NCI-H69 (cell line): ENCODE measurements around the gene PODXL2.

Experiments
- DNase-seq: peaks from one replicate; lab custom pipeline; 2025; lab: John Stamatoyannopoulos, UW

Gene PODXL2, protein sequence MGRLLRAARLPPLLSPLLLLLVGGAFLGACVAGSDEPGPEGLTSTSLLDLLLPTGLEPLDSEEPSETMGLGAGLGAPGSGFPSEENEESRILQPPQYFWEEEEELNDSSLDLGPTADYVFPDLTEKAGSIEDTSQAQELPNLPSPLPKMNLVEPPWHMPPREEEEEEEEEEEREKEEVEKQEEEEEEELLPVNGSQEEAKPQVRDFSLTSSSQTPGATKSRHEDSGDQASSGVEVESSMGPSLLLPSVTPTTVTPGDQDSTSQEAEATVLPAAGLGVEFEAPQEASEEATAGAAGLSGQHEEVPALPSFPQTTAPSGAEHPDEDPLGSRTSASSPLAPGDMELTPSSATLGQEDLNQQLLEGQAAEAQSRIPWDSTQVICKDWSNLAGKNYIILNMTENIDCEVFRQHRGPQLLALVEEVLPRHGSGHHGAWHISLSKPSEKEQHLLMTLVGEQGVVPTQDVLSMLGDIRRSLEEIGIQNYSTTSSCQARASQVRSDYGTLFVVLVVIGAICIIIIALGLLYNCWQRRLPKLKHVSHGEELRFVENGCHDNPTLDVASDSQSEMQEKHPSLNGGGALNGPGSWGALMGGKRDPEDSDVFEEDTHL

DNA sequence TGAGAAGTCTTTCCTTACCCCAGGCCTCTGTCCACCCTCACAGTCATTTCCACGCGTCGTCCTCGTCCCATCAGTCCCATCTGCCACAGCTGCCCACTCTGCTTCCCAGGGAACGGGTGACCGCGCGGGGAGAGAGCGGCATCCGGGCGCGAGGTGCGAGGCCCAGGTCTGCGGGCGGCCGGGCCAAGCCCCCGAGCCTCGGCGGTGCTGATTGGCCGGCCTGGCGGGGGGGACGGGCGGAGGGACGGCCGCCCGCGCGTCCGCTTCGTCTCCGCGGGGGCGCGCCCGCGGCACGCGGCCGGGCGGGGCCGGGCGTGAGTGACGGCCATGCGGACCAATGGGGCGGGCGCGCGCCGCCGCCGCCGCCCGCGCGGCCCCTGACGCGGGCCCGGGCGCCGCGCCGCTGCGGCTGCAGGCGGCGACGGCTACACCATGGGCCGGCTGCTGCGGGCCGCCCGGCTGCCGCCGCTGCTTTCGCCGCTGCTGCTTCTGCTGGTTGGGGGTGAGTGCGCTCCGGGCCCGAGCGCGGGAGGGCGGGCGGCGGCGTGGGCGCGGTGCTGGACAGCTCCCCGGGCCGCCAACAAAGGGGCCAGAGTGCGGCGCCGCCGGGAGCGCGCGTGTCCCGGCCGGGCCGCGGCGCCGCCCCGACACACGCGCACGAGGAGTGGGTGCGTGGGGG lies at the start of gene PODXL2:
Gene PODXL2 (plus strand): TSS at position 398 of the 679 bp plus-strand sequence. CDS start 35 bp downstream, at position 433.
- DNase-seq: peak; percentile 84

DNA sequence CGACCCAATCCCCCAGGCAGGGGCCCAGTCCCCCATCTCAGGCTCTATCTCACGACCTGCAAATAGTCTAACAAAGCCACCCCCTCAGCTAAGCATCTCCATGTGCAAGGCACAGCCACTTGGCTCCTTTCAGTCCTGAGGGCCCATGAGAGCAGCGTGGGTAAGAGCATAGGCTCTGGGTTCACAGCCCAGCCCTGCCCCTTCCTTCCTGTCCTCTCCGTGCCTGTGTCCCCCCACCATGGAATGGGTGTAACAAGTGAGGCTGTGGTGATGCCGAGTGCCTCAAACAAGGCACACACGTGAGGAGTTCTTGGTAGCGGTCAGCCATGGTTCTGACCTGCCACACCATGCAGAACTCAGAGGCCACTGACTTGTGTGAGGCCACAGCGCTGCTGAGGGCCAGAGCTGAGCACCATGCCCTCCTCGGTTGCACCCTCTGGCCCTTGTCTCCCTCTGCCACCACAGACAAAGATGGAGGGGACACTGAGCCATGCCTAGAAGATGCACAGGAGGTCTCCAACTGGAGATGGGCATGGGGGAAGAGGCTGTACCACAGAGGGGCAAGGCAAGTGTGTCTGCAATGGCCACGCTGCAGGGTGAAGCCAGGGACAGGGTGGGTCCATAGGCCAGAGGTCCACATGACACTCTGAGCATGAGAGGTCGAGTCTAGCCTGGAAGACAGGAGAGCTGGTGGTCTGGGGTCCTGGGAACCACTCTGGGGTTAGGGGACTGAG lies 48.5 kb upstream of the PODXL2 start:
- DNase-seq: no peak

DNA sequence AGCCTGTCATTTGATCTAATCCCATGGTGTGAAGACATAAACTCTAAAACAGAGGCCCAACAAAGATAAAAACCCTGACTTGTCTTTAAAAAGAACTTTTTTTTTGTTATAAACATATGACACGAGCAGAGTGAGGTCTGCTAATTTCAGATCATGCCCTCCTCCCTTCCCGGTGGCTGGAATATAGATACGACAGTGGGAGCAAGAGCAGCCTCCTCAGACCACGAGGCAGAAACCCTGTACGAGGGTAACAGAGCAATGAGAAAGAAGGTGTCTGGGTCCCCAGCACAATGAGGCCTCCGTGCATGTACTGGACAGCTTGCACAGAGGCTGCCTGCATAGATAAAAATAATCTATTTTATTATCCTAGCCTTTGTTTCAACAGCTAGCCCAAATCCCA lies 44.3 kb upstream of the PODXL2 start:
- DNase-seq: no peak

DNA sequence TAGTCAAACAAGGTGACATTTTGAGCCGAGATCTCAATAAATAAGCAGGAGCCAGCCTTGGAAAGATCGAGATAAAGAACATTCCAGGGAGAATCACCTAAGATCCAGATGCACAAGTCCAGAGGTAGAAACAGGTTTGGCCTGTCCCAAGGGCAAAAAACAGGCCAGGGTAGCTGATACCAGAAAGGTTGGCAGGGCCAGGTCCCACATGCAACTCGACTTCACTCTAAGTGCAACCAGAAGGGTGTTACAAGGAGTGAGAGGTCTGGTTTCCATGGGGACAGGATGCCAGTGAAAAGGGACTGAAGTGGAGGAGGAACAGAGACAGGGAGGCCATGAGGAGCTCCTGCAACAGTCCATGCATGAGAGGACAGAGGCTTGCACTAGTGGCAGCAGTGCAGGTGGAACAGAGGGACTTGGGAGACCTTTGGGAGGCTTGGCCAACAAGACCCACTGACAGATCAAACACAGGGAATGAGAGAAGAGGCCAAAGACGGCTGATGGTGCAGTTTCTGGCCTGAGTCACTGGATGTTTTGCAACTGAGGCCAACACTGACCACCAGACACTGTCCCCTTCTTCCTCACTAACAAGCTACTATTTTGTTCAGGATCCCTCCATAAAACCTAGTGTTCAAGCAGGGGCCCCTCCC lies 43.7 kb upstream of the PODXL2 start:
- no peak for DNase-seq

DNA sequence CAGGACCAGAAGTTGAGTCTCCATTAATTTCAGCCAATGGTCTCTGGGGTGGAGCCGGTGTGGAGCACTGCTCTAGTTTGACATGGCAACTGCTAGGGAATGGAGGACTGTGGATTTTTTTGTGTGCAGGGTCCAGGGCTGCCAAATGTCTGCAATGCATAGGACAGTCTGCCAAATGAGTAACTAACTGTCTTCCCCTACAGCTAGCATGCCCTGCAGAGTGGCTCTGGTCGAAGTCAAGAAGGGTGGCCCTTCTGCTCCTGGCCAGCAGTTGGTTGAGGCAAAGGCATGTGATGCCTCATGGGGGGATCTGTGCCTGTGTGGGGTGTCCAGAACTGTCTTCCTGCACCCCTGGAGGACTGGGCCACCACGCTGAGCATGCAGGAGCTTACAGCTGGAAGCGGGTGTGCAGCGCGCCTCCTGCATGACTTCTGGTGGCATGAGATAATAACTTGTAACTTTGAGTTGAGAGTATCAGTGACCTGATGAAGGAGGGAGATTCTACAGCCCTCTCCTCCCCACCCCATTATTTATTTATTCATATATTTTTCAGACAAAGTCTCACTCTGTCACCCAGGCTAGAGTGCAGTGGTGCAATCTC lies 43.1 kb upstream of the PODXL2 start:
- no peak for DNase-seq

DNA sequence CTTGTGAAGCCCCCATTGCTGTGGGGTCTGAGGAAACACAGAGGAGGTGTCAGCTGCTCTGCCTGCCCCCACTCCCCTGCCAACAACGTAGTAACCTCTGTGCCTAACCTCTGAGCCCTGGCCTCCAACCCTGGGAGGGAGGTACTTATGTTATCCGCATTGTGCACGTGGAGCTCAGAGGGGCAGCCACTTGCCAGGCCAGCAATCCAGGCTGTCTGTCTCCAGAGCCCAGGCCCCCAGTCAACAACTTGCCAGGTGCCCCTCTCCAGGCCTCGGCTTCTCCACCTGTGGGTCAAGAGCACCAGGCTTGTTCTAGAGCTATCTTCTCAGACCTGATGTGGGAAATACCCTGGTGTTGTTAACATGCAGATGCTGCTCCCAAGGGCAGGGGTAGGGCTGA lies 41.1 kb upstream of the PODXL2 start:
- DNase-seq: no peak

DNA sequence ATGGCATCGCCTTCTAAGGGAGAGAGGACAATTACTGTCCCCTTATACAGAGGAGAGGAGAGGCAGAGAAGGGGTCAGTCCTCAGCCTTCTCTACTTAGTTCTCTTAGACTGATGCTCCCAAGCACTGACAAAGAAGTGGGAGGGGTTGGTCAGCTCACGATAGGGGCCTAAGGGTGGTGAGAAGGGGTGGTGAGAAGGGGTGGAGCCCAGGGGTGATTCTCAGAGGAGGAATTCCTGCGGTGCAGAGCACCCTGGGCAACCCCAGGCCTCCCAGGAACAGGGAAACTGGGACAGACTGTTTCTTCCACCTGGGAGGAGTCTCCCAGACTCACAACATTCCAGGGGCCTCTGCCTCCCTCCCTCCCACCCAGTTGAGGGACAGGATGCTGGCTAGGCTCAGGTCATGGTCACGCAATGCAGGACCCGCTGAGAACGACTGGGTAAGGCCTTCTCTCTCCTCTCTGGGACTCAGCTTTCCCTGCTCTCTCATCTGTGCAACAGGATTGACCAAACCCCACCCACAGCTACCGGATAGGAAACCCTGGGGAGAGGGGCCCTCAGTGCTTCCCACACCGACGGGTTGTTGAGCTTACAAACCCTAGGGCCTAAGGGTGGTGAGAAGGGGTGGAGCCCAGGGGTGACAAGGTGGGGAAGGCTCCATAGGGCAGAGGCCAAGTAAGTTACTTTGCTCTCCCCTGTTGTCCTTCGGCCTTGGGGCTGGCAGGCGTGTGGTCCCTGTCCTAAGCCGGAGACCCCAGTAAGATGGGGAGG lies 40.0 kb upstream of the PODXL2 start:
- DNase-seq: no peak

DNA sequence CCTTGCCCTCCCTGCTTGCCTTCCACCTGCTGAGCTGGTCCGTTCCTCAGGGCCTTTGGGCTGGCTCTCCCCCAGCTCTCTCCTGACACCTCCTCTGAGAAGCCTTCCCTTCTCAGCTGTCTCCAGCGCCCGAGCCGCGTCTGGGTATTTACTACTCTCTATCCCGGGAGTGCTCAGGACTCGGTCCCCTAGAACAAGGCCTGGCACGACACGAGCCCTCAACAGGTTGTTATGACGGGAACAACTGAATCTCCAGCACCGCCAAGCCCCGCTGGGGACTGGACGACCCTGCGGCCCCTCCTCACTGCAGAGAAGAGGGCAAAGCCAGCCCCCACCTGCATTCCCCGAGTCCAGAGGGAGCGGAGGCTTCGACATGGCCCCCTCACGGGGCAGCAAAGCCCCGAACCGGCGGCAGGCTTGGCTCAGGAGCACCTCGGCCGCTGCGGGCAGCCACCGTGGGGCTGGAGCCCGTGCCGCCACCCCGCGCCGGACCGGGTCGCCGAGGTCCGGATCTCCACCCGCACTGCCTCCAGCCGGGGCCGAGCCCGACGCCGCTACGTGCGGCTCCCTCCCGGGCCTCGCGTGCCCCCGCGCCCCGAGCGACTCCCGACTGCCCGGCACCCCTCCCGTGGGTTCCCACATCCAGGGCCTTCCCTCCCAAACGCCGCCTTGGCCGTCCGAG lies 39.2 kb upstream of the PODXL2 start:
- DNase-seq: peak; percentile 22

DNA sequence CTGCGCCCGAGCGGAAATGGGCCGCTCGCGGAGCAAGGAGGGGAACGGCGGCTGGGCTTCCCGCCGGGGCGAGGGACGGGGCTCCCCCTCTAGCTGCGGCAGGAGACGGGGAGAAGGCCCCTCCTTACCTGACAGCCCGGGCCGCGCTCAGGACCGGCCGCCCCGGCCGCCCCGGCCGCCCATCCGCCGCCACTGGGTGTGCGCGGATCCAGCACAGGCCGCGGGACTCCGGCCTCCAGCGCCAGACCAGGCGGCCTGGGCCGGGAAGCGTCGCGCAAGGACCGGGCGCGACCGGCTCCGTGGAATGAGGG lies 38.7 kb upstream of the PODXL2 start:
- DNase-seq: no peak

DNA sequence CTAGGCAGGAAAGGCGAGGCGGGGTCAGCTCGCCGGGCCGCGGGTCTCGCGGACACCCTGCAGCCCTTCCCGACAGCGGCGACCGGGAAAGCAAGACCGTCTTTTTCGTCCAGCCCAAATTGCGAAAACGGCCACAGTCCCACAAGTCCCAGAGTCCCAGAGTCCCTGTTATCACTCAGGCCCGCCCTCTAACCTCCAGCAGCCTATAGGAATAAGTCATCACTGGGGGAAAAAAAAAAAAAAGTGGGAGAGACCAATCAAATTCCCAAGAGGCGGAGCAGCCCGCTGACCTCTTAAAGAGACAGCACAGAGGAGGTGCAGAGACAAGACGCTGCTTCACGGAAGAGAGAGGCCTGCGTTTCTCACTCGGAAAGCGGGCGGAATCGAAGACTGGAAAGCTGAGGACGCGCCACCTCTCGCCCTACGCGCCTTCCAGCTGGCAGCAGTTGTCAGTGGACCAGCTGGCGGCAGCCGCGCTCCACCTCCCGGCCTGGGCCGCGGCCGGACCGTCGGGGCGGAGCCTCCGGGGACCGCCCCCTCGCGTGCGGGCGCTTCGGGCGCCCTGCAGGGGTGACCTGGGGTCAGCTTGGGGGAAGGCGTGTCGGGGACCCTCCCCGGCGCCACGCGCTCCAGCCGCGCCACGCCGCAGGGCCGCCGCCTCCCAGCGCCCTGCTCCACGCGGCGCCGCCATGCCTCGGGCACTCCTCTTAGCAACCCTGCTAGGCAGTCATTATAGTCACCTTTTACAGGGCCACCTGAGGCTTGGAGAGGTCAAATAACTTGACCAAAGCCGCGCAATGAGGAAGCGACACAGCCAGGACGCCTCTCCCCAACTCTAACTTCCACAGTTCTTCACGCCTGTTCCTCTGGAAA lies 38.2 kb upstream of the PODXL2 start, which contains the start of gene TPRA1:
Gene TPRA1 (minus strand): TSS at position 141 of the 873 bp plus-strand sequence. CDS start 10,587 bp downstream, outside the sequence.
- DNase-seq: peak; percentile 97

DNA sequence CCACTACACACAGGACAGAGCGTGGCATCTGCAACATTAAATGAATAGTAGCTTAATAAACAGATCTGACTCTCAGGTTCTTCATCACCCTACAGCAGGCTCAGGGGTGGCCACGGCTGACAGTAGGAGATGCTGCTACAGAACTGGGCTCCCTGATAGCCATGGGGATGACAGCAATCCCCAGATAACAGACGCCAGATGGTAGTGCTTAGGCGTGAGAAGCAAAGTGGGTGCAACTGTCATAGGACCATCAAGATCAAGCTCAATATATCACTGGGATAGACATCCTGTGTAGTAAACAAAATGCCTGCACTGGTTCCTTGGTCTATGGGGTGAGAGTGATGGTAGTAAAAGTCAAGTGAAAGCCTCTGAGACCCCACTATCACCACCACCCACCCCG lies 35.8 kb upstream of the PODXL2 start:
- no peak for DNase-seq

DNA sequence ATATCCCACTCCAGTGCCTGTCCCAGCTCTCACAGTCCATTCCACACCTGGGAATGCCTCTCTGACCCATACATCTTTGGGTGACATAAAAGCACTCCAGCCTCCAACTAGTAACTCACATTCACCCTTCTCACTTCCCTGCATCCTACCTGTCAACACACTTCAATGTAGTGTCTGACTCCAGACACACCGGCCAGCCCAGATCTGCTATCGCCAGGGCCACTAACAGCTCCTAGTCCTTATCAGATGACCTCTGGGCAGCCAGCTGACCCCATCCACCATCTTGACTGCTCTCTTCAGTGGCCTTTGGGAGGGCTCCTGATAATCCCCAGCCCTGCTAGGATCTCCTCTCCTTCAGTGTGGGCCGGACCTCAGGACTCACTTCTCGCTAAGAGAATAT lies 33.7 kb upstream of the PODXL2 start:
- no peak for DNase-seq

DNA sequence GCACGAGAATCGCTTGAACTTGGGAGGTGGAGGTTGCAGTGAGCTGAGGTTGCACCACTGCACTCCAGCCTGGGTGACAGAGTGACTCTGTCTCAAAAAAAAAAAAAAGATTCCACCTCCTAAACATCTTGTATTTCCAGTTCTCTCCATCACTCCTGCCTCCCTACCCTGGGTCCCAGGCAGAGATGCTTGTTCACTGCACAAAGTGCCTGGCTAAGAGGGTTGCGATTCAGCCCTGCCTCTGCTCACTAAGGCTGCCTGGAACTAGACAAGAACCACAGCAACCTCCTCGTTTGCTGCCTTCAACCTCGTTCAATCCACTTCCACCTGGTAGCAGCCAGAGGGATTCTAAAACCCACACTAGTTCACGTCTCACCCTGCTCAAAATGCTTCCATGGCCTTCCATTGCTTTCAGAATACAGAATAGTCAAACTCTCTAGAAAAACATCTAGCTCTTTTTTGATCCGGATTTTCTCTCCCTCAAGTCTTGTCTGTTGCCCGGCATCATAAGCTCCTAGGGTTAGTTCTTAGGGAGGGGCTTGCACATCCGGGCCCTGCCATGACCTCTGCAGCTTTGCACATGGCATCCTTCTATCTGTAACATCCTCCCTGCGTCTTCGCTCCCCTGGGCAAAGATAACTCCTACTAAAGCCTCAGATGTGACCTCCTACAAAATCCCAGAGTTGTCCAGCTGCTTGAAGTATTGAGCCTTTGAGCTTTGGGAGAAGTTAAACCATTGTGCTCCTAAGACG lies 31.8 kb upstream of the PODXL2 start:
- DNase-seq: no peak

DNA sequence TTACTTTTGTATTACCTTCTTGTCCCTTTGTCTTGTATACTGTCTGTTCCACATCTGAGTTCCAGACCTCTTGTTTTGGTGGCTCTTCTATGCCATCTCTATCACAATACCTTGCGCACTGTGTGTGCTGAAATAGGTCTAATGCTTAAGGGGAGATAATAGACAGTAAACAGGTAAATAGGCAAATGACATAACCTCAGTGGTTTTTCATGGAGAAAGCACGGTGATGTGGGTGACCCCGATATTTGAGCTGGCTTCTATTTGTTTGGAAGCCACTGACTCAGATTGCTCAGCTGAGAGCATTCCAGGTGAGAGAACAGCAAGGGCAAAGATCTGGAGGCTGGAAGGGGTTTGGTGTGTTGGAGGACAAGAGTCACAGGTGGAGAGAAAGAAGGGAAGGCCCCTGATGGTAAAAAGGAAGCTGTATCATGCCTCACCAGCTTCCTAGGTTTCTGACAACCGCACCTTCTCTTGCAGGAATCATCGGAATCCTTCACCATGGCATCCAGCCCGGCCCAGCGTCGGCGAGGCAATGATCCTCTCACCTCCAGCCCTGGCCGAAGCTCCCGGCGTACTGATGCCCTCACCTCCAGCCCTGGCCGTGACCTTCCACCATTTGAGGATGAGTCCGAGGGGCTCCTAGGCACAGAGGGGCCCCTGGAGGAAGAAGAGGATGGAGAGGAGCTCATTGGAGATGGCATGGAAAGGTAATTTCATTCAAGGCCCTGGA lies 30.0 kb upstream of the PODXL2 start:
- peak; percentile 13 for DNase-seq

DNA sequence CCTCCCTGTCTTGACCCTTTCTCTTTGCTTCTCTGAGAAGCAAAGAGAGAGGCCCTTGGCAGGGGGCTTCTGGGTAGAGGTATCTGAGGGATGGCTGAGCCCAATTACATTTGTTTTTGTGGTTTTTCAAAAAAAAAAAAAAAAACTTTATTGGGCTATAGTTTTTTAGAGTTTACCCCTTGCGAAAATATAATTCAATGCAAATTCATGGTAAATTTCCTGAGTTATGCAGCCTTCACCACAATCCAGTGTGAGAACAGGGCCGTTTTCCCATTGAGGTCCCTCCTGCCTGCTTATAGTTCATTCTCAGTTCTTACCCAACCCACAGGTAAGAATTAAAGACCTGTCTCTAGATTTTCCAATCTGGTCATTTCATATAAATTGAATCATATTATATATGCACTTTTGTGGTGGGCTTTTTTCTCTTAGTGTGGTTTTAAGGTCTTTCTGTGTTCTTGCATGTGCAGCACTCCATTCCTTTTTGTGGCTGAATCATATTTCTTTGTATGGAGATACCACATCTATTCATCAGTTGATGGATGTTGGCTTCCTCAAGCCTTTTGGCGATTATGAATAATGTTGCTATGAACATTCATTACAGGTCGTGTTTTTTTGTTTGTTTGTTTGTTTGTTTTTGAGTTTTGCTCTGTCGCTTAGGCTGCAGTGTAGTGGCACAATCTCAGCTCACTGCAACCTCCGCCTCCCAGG lies 28.1 kb upstream of the PODXL2 start:
- no peak for DNase-seq

DNA sequence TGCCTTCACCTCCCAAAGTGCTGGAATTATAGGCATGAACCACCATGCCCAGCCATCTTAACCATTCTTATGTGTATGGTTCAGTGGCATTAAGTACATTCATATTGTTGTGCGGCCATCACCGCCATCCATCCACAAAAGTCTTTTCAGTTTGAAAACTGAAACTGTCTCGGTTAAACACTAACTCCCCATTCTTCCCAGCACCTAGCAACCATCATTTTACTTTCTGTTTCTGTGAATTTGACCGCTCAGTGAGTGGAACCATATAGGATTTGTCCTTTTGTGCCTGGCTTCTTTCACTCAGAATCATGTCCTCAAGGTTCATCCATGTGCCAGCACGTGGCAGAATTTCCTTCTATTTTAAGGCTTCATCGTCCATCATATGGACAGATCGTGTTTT lies 24.9 kb upstream of the PODXL2 start:
- no peak for DNase-seq

DNA sequence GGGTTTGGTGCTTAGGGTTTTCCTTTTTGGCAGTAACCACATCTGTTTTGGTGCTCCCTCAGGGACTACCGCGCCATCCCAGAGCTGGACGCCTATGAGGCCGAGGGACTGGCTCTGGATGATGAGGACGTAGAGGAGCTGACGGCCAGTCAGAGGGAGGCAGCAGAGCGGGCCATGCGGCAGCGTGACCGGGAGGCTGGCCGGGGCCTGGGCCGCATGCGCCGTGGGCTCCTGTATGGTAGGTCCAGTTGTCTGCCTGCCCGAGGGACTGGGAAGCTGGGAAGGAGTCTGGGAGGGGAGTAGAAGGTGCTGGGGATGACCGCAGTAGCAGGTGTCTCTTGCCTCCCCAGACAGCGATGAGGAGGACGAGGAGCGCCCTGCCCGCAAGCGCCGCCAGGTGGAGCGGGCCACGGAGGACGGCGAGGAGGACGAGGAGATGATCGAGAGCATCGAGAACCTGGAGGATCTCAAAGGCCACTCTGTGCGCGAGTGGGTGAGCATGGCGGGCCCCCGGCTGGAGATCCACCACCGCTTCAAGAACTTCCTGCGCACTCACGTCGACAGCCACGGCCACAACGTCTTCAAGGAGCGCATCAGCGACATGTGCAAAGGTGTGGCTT lies 24.3 kb upstream of the PODXL2 start:
- no peak for DNase-seq
